Nephron (organoid): Measurements from ENCODE around the gene MLPH.
A peak's percentile ranks its signal among the peaks of the same experiment; 100 is the strongest.

Experiments
- H3K27ac Mint-ChIP-seq, 3 experiments: 2 replicates each; pipeline ENCODE4 v1.8.0; 2020; ENCODE audit warnings: mixed read lengths in 3 of 3, mild to moderate bottlenecking in 2 of 3, moderate library complexity in 1 of 3
- H3K27me3 Mint-ChIP-seq: 2 replicates; pipeline ENCODE4 v1.8.0; 2021; ENCODE audit warnings: low read depth, mild to moderate bottlenecking, moderate library complexity, mixed read lengths
- H3K36me3 Mint-ChIP-seq: 2 replicates; pipeline ENCODE4 v1.8.0; 2020; ENCODE audit warnings: low read depth, mixed read lengths
- H3K4me1 Mint-ChIP-seq: 2 replicates; pipeline ENCODE4 v1.8.0; 2020; ENCODE audit warnings: mixed read lengths
- H3K4me3 Mint-ChIP-seq, 3 experiments: 2 replicates each; pipeline ENCODE4 v1.8.0; 2020; ENCODE audit warnings: mild to moderate bottlenecking in 3 of 3, mixed read lengths in 3 of 3, moderate library complexity in 2 of 3
- H3K9me3 Mint-ChIP-seq: 2 replicates; pipeline ENCODE4 v1.8.0; 2020; ENCODE audit warnings: mixed read lengths
- TF ChIP-seq, protein P1 (sequence below), 3 experiments: fragments of 200-600 bp; sonication (generic); IDR thresholded peaks; one replicate each; pipeline ENCODE4 v1.5.0; 2021; ENCODE audit warnings: antibody characterized with exemption in 3 of 3; ENCODE audit not compliant: unreplicated experiment in 3 of 3

MLPH gene

DNA sequence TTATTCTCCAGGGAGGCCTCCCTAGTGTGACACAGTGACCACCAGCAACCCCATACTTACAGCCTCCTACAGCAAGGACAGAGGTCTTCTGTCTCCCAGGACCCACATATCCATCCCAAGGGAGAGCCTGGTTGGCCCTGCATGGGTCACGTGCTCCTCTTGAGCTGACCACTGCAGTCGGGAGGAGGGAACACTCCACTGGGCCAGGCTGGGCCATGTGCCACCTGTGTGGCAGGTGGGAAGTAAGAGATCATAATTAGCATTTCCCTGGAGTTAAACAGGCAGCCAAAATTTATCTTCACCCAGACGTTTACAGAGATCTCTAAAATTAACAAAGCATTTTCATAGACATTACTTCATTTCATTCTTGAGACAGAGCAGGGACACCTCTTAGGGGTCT is 33.4 kb upstream of the MLPH start:
- H3K9me3 Mint-ChIP-seq, result peaks cover 6% of the 10 kb centered on the region
- peaks cover 63% of the 10 kb centered on the region for H3K4me1 Mint-ChIP-seq
- no peaks in the 10 kb centered on the region for H3K36me3 Mint-ChIP-seq
- TF ChIP-seq, protein P1, sequence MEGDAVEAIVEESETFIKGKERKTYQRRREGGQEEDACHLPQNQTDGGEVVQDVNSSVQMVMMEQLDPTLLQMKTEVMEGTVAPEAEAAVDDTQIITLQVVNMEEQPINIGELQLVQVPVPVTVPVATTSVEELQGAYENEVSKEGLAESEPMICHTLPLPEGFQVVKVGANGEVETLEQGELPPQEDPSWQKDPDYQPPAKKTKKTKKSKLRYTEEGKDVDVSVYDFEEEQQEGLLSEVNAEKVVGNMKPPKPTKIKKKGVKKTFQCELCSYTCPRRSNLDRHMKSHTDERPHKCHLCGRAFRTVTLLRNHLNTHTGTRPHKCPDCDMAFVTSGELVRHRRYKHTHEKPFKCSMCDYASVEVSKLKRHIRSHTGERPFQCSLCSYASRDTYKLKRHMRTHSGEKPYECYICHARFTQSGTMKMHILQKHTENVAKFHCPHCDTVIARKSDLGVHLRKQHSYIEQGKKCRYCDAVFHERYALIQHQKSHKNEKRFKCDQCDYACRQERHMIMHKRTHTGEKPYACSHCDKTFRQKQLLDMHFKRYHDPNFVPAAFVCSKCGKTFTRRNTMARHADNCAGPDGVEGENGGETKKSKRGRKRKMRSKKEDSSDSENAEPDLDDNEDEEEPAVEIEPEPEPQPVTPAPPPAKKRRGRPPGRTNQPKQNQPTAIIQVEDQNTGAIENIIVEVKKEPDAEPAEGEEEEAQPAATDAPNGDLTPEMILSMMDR (IDR thresholded peaks at IDR 0.05; ENCODE audit: unreplicated experiment in 3 of 3), result no peak
- H3K27me3 Mint-ChIP-seq, result peaks cover 4% of the 10 kb centered on the region
- H3K4me3 Mint-ChIP-seq, result no peak overlapping the region
- H3K27ac Mint-ChIP-seq, result peak overlapping the region; percentile 96 to 98 (median 98)

DNA sequence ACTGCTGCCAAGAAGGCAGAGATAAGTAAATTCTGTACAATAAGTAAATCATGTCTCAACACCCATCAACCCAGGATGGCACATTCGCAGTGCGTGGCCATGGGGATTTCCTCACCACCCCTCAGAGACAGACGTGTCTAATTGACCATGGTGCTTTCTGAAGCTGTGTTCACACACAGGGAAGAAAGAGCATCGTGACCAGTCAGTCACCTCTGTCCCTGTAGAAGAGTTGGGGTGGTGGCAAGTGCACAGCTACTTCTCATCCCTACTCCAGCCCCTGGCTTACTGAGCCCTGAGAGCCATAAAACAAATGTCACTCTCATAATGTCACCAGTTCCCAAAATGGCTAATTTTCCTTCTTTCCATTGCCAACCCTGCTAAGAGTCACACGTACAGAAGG is 31.3 kb upstream of the MLPH start:
- Mint-ChIP-seq H3K4me1 (peaks cover 50% of the 10 kb centered on the region), H3K4me3 (no peak overlapping the region), H3K27me3 (no peaks in the 10 kb centered on the region), H3K27ac (peak overlapping the region; percentile 93 to 98 (median 94)), H3K9me3 (peaks cover 9% of the 10 kb centered on the region), H3K36me3 (no peaks in the 10 kb centered on the region)
- TF ChIP-seq, protein P1 (IDR thresholded peaks at IDR 0.05; ENCODE audit: unreplicated experiment in 3 of 3), result no peak

DNA sequence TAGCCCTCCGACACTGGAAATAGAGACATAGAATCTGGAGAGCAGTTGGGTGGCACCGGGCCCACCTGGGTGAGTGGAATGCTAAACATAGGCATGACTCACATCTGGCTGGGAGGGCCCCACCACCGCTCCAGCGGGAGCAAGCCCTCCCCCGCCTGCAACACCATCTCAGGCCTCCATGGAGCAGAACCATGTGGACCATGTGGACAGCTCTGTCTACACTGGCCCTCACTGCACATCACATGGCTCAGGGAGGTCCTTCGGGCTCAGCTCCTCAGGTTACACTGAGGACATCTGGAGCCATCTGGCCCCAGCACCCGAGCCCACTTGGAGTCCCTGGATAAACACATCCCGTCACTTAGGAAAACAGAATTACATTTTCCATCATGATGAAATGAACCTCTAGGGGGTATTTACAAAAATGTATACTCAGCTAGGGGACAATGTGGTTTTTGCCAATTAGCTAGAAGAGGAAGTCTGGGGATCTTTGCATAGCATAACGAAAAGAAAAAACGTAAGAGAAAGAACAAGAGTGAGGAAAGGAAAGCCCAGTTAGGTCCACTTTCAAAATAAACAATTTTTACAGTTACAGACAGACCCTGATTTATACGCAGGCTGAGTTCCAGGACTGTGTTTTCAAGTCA is 30.7 kb upstream of the MLPH start:
- Mint-ChIP-seq H3K27ac (peak overlapping the region; percentile 93 to 98 (median 94)), H3K4me3 (peak overlapping the region in 1 of 3 experiments; percentile 5), H3K36me3 (no peaks in the 10 kb centered on the region), H3K9me3 (peaks cover 9% of the 10 kb centered on the region), H3K27me3 (peaks cover 4% of the 10 kb centered on the region), H3K4me1 (peaks cover 44% of the 10 kb centered on the region)
- TF ChIP-seq, protein P1 (IDR thresholded peaks at IDR 0.05; ENCODE audit: unreplicated experiment in 3 of 3), result no peak

DNA sequence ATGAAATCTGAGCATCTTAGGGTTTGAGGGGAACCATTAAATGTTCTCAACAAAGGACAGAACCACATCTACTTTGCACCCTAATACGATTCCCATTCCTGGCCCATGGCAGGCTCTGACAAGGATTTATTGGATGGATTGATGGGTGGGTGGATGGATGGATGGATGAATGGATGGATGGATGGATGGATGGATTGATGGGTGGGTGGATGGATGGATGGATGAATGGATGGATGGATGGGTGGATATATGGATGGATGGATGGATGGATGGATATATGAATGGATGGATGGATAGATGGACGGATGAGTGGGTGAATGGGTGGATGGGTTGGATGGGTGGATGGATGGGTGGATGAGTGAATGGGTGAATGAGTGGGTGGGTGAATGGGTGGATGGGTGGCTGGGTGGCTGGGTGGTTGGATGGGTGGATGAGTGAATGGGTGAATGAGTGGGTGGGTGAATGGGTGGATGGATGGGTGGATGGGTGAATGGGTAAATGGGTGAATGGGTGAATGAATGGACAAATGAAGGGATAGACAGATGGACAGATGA is 29.6 kb upstream of the MLPH start:
- peak overlapping the region; percentile 93 to 98 (median 94) for H3K27ac Mint-ChIP-seq
- TF ChIP-seq, protein P1 (IDR thresholded peaks at IDR 0.05; ENCODE audit: unreplicated experiment in 3 of 3), result no peak
- H3K4me3 Mint-ChIP-seq, result no peak overlapping the region
- H3K27me3 Mint-ChIP-seq, result peaks cover 8% of the 10 kb centered on the region
- H3K9me3 Mint-ChIP-seq, result peaks cover 9% of the 10 kb centered on the region
- H3K36me3 Mint-ChIP-seq, result no peaks in the 10 kb centered on the region
- peaks cover 33% of the 10 kb centered on the region for H3K4me1 Mint-ChIP-seq

DNA sequence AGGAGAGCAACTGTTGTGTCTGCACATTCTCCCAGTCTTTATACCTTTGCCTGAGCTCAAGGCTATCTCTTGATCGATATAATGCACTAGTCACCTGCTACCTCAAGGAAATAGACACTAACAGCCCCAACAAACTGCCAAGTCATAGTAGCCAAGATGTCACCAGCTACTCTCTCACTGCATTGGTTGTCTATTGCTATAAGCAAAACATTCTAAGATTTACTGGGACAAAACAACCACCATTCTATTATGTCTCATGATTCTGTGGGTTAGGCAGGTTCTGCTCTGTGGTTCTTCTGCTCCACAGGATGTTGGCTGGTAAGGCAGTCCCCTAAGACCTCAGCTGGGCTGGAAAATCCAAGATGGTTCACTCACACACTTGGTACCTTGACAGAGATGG is 28.5 kb upstream of the MLPH start:
- peak overlapping the region; percentile 17 to 66 (median 39) for H3K27ac Mint-ChIP-seq
- TF ChIP-seq, protein P1 (IDR thresholded peaks at IDR 0.05; ENCODE audit: unreplicated experiment in 3 of 3), result no peak
- H3K4me1 Mint-ChIP-seq, result peaks cover 26% of the 10 kb centered on the region
- H3K9me3 Mint-ChIP-seq, result peaks cover 9% of the 10 kb centered on the region
- H3K4me3 Mint-ChIP-seq, result no peak overlapping the region
- H3K27me3 Mint-ChIP-seq, result peaks cover 8% of the 10 kb centered on the region
- no peaks in the 10 kb centered on the region for H3K36me3 Mint-ChIP-seq

DNA sequence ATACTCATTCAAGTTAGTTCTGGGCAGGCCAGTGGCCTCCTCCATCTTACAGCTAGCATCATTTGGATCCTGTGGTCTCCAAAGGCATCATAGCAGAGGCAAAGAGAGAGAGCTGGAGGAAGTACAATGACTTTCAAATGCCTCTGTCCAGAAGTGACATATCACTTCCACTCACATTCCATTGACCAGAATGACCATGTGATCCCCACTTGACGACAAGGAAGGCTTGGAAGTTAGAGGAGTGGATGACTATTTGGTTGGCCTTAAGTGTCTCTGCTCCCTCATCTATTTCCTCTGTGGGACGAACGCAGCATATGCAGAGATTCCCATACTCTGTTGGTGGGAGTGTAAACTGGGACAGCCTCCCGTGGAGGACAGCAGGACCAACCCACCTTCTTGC is 27.8 kb upstream of the MLPH start:
- Mint-ChIP-seq H3K27me3 (peaks cover 8% of the 10 kb centered on the region), H3K27ac (no peak overlapping the region), H3K4me1 (peaks cover 19% of the 10 kb centered on the region), H3K36me3 (no peaks in the 10 kb centered on the region), H3K9me3 (peaks cover 10% of the 10 kb centered on the region), H3K4me3 (no peak overlapping the region)
- TF ChIP-seq, protein P1 (IDR thresholded peaks at IDR 0.05; ENCODE audit: unreplicated experiment in 3 of 3), result no peak
